CD8-positive, alpha-beta memory T cell (primary cell): ENCODE data around the gene SPANXN4. TPM values are rescaled to one million over a fixed set of nuclear protein-coding genes. Genes with fewer than 3 reads are reported as not detected.

Experiments used
- CTCF ChIA-PET: fragments of 350-600 bp; sonication (Branson Sonifier 250); formaldehyde crosslinking; loops from one replicate; lab custom pipeline; 2021; ENCODE audit warnings: antibody characterized with exemption; lab: Charles Lee
- POLR2A ChIA-PET: fragments of 350-600 bp; sonication (Branson Sonifier 250); formaldehyde crosslinking; loops from one replicate; lab custom pipeline; 2021; ENCODE audit warnings: antibody characterized with exemption; lab: Charles Lee
- DNase-seq, 5 donors: peaks; one replicate each; pipeline versions ENCODE4 v3.0.0 to v3.0.0-alpha.2; 2020 to 2022; ENCODE audit warnings: mixed read lengths in 1 of 5
- H3K27ac ChIP-seq: one replicate; pipeline ENCODE4 v1.7.0; 2013; ENCODE audit warnings: low read depth, mild to moderate bottlenecking, low read length, moderate library complexity
- H3K27me3 ChIP-seq: 2 replicates; pipeline ENCODE4 v1.7.0; 2013; ENCODE audit warnings: low read length, mild to moderate bottlenecking; ENCODE audit not compliant: insufficient read depth, poor library complexity, severe bottlenecking
- H3K36me3 ChIP-seq: 2 replicates; pipeline ENCODE4 v1.7.0; 2013; ENCODE audit warnings: mild to moderate bottlenecking, low read length, moderate library complexity; ENCODE audit not compliant: insufficient read depth
- H3K4me1 ChIP-seq: 2 replicates; pipeline ENCODE4 v1.7.0; 2013; ENCODE audit warnings: mild to moderate bottlenecking, low read length, moderate library complexity; ENCODE audit not compliant: insufficient read depth
- H3K4me3 ChIP-seq: 2 replicates; pipeline ENCODE4 v1.7.0; 2013; ENCODE audit warnings: mild to moderate bottlenecking, low read length
- H3K9me3 ChIP-seq: 2 replicates; pipeline ENCODE4 v1.7.0; 2013; ENCODE audit warnings: mild to moderate bottlenecking, low read length
- H3K27ac Mint-ChIP-seq, 8 donors: one replicate each; pipeline ENCODE4 v1.8.0; 2020 to 2021; ENCODE audit warnings: mixed read lengths in 8 of 8, mild to moderate bottlenecking in 6 of 8, inconsistent platforms in 3 of 8, moderate library complexity in 3 of 8
- H3K27me3 Mint-ChIP-seq, 2 donors: one replicate each; pipeline ENCODE4 v1.8.0; 2020 to 2021; ENCODE audit warnings: mixed read lengths in 2 of 2, mild to moderate bottlenecking in 1 of 2, moderate library complexity in 1 of 2
- H3K36me3 Mint-ChIP-seq, 3 donors: one replicate each; pipeline ENCODE4 v1.8.0; 2020 to 2021; ENCODE audit warnings: mixed read lengths in 3 of 3, inconsistent platforms in 1 of 3, mild to moderate bottlenecking in 1 of 3
- H3K4me1 Mint-ChIP-seq, 3 donors: one replicate each; pipeline ENCODE4 v1.8.0; 2020 to 2021; ENCODE audit warnings: mixed read lengths in 3 of 3, inconsistent platforms in 1 of 3, mild to moderate bottlenecking in 1 of 3
- H3K4me3 Mint-ChIP-seq, 7 donors: one replicate each; pipeline ENCODE4 v1.8.0; 2020 to 2021; ENCODE audit warnings: mixed read lengths in 7 of 7, mild to moderate bottlenecking in 6 of 7, moderate library complexity in 4 of 7, inconsistent platforms in 2 of 7
- H3K9me3 Mint-ChIP-seq, 5 donors: one replicate each; pipeline ENCODE4 v1.8.0; 2020 to 2022; ENCODE audit warnings: mixed read lengths in 5 of 5, mild to moderate bottlenecking in 3 of 5, moderate library complexity in 2 of 5, inconsistent platforms in 1 of 5
- polyA plus RNA-seq: library from polyadenylated mRNA; unstranded; fragments of 300-500 nt; fragmentation: Illumina TruSeq; gene quantifications from one replicate; pipeline ENCODE4 v1.2.3, GENCODE V29; 2021
- total RNA-seq, 2 experiments: library from RNA; stranded (reverse); gene quantifications; one replicate each; pipeline ENCODE4 v1.2.3, GENCODE V29; 2021

SPANXN4 gene, protein sequence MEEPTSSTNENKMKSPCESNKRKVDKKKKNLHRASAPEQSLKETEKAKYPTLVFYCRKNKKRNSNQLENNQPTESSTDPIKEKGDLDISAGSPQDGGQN
- total RNA-seq: not detected
- polyA plus RNA-seq: not detected

DNA sequence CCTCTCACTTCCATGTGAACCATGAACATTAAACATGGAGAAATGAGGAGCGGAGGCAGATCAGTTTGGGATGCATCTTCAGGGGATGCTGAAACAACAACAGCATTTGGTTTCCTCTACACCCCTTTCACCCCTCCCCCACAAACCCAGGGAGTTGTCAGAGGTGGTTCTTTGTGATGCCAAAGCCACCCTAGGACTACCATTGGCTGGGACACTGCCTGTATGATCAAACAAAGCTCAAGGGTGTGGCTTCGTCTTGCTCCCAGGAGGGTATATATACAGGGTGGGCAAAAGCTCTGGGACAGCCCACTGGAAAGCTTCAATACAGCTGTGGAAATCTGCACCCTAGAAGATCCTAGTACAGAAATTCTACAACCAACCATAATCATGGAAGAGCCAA is at the start of gene SPANXN4:
Gene SPANXN4, plus strand, starts transcription at position 301 of the 400 bp plus-strand sequence. Its CDS starts 87 bp downstream, at position 388.
- peaks cover 0 to 2% (median 0%) of the 10 kb centered on the region in 5 donors for H3K9me3 Mint-ChIP-seq
- H3K36me3 ChIP-seq: no peaks in the 10 kb centered on the region
- H3K4me1 Mint-ChIP-seq: no peaks in the 10 kb centered on the region
- H3K9me3 ChIP-seq: no peaks in the 10 kb centered on the region
- peaks cover 0 to 3% of the 10 kb centered on the region in 2 donors for H3K27me3 Mint-ChIP-seq
- no peaks in the 10 kb centered on the region for H3K27me3 ChIP-seq
- H3K27ac ChIP-seq: no peak within 1 kb of the TSS
- ChIA-PET POLR2A (no interaction called here), CTCF (no interaction called here)
- no peak within 1 kb of the TSS for H3K4me3 Mint-ChIP-seq
- H3K27ac Mint-ChIP-seq: no peak within 1 kb of the TSS
- no peak for DNase-seq
- H3K36me3 Mint-ChIP-seq: no peaks in the 10 kb centered on the region
- no peak within 1 kb of the TSS for H3K4me3 ChIP-seq
- H3K4me1 ChIP-seq: no peaks in the 10 kb centered on the region

- Mint-ChIP-seq H3K4me3 (no peak overlapping the region), H3K27ac (no peak overlapping the region), H3K4me1 (no peaks in the 10 kb centered on the region), H3K9me3 (peaks cover 2 to 9% (median 5%) of the 10 kb centered on the region in 5 donors), H3K36me3 (no peaks in the 10 kb centered on the region), H3K27me3 (no peaks in the 10 kb centered on the region)
- DNase-seq: no peak
- Histone ChIP-seq H3K4me1 (no peaks in the 10 kb centered on the region), H3K9me3 (no peaks in the 10 kb centered on the region), H3K36me3 (no peaks in the 10 kb centered on the region), H3K27me3 (no peaks in the 10 kb centered on the region), H3K4me3 (no peak overlapping the region), H3K27ac (no peak overlapping the region)
- ChIA-PET POLR2A (no interaction called here), CTCF (no interaction called here)
Observed at GRCh38 chrX:142977128-142977914, 48.4 kb upstream of the SPANXN4 start.

GRCh38 chrX:142978130-142978684 is 47.5 kb upstream of the SPANXN4 start:
- CTCF ChIA-PET: no interaction called here
- H3K36me3 Mint-ChIP-seq: no peaks in the 10 kb centered on the region
- no peaks in the 10 kb centered on the region for H3K4me1 Mint-ChIP-seq
- H3K27me3 Mint-ChIP-seq: no peaks in the 10 kb centered on the region
- H3K27ac Mint-ChIP-seq: no peak overlapping the region
- Histone ChIP-seq H3K4me3 (no peak overlapping the region), H3K4me1 (no peaks in the 10 kb centered on the region), H3K9me3 (no peaks in the 10 kb centered on the region), H3K27ac (no peak overlapping the region), H3K36me3 (no peaks in the 10 kb centered on the region), H3K27me3 (no peaks in the 10 kb centered on the region)
- peaks cover 2 to 9% (median 5%) of the 10 kb centered on the region in 5 donors for H3K9me3 Mint-ChIP-seq
- DNase-seq: no peak
- H3K4me3 Mint-ChIP-seq: no peak overlapping the region
- POLR2A ChIA-PET: no interaction called here

DNA sequence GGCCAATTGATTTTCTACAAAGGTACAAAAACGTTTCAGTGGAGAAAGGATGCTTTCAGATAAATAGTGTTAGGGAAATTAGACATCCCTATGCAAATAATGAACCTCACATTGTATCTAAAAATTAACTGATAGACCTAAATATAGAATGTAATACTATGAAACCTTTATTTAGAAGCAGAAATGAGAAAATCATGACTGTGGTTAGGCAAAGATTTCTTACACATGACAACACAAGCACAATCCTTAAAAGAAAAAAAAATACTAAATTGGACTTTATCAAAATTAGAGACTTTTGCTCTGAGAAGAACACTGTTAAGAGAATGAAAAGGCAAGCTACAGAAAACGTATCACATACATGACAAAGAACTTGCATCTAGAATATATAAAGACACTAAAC is 43.0 kb upstream of the SPANXN4 start:
- ChIA-PET CTCF (no interaction called here), POLR2A (no interaction called here)
- H3K4me1 Mint-ChIP-seq: no peaks in the 10 kb centered on the region
- H3K27ac Mint-ChIP-seq: no peak overlapping the region
- H3K36me3 ChIP-seq: no peaks in the 10 kb centered on the region
- H3K36me3 Mint-ChIP-seq: no peaks in the 10 kb centered on the region
- no peaks in the 10 kb centered on the region for H3K9me3 ChIP-seq
- DNase-seq: no peak
- H3K27me3 ChIP-seq: no peaks in the 10 kb centered on the region
- no peak overlapping the region for H3K4me3 Mint-ChIP-seq
- H3K4me1 ChIP-seq: no peaks in the 10 kb centered on the region
- no peak overlapping the region for H3K27ac ChIP-seq
- H3K4me3 ChIP-seq: no peak overlapping the region
- peaks cover 0 to 1% of the 10 kb centered on the region in 2 donors for H3K27me3 Mint-ChIP-seq
- H3K9me3 Mint-ChIP-seq: peaks cover 2 to 8% (median 3%) of the 10 kb centered on the region in 5 donors

- ChIA-PET POLR2A (no interaction called here), CTCF (no interaction called here)
- Mint-ChIP-seq H3K27me3 (peaks cover 0 to 2% of the 10 kb centered on the region in 2 donors), H3K36me3 (no peaks in the 10 kb centered on the region), H3K9me3 (peaks cover 0 to 9% (median 0%) of the 10 kb centered on the region in 5 donors), H3K4me1 (no peaks in the 10 kb centered on the region), H3K4me3 (no peak overlapping the region), H3K27ac (no peak overlapping the region)
- H3K36me3 ChIP-seq: no peaks in the 10 kb centered on the region
- DNase-seq: no peak
- H3K27me3 ChIP-seq: no peaks in the 10 kb centered on the region
- H3K27ac ChIP-seq: no peak overlapping the region
- no peaks in the 10 kb centered on the region for H3K4me1 ChIP-seq
- H3K9me3 ChIP-seq: no peaks in the 10 kb centered on the region
- no peak overlapping the region for H3K4me3 ChIP-seq
Observed at GRCh38 chrX:142994988-142995387, 30.7 kb upstream of the SPANXN4 start.

DNA sequence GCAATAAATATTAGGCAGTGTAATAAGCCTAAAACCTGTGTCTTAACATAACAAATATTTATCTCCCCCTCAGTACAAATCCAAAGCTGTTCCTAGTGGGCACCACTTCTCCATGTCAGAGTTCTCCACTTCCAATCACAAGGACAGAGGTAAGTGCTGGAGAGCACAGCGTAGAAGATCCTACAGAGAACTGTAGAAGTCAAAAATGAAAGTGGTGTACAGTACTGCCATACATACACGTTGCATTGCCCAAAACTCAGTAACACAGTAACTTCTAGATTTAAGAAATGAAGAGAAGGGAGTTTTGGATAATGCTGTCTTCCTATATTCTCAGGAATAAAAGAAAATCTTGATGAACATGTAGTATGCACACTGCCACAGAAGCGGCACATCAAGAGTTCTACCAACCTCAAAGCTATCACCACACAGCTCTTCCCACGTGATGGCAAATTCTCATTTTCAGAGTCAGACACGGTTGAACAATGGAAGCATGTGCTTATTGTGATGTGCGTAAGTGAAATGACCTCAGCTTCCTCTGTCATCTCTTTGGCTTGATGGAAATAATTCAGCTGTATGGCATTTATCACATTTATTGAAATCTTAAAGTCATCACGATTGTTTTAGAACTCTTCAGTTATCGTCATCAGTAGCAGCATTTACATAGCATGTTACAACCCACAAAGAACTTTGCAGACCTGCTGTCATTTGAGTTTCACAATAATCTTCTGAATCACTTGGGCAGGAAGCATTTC is 27.1 kb upstream of the SPANXN4 start:
- H3K9me3 ChIP-seq: no peaks in the 10 kb centered on the region
- H3K27ac ChIP-seq: no peak overlapping the region
- Mint-ChIP-seq H3K36me3 (no peaks in the 10 kb centered on the region), H3K9me3 (peaks cover 0 to 9% (median 0%) of the 10 kb centered on the region in 5 donors), H3K4me3 (no peak overlapping the region), H3K27me3 (peaks cover 0 to 2% of the 10 kb centered on the region in 2 donors), H3K27ac (no peak overlapping the region), H3K4me1 (no peaks in the 10 kb centered on the region)
- H3K36me3 ChIP-seq: no peaks in the 10 kb centered on the region
- no peaks in the 10 kb centered on the region for H3K27me3 ChIP-seq
- no peak for DNase-seq
- H3K4me3 ChIP-seq: no peak overlapping the region
- H3K4me1 ChIP-seq: no peaks in the 10 kb centered on the region
- POLR2A ChIA-PET: no interaction called here
- CTCF ChIA-PET: no interaction called here

DNA sequence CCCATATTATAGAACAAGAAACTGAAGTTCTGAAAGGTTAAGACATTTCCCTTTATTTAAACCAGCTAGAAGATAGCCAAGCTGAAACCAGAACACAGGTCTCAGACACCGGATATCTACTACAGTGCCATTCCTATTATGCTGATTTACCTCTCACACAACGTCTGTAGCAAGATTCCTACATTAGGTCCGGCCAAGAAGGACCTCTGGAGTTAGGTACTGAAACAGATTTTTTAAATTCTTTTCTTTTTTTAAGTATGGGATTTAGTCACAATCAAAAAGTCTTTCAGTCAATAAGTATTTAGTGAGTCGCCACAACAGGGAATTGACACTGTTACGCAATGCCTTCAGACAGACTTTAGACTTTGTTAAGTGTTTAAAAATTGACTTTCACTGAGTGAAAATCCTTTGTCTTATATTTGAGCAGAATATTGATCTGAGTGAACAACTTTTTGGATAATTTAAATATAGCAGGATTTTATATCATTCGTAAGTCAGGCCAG is 26.5 kb upstream of the SPANXN4 start:
- no peak overlapping the region for H3K27ac Mint-ChIP-seq
- H3K4me1 Mint-ChIP-seq: no peaks in the 10 kb centered on the region
- Histone ChIP-seq H3K4me1 (no peaks in the 10 kb centered on the region), H3K27ac (no peak overlapping the region), H3K9me3 (no peaks in the 10 kb centered on the region), H3K27me3 (no peaks in the 10 kb centered on the region), H3K4me3 (no peak overlapping the region), H3K36me3 (no peaks in the 10 kb centered on the region)
- H3K4me3 Mint-ChIP-seq: no peak overlapping the region
- H3K9me3 Mint-ChIP-seq: peaks cover 0 to 9% (median 0%) of the 10 kb centered on the region in 5 donors
- POLR2A ChIA-PET: no interaction called here
- no peak for DNase-seq
- H3K27me3 Mint-ChIP-seq: peaks cover 0 to 2% of the 10 kb centered on the region in 2 donors
- no peaks in the 10 kb centered on the region for H3K36me3 Mint-ChIP-seq
- CTCF ChIA-PET: no interaction called here

DNA sequence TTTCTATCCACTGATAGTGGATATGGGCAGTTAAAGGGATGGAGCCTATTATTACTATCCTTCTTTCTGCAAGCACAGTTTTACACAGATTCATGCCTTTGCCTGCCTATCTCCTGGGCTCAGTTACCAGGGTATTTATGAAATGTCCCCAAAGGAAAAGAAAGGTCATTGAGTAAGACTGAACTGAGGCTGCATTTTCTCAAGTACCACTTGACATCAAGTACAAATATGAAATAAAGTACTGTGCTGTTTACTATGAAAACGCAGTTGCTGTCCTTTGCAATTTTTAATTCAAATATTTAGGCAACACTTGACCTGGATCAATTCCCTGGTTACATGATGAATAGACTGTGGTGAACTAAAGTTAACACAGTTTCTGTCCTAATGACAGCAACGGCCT is 23.5 kb upstream of the SPANXN4 start:
- Mint-ChIP-seq H3K4me1 (no peaks in the 10 kb centered on the region), H3K36me3 (no peaks in the 10 kb centered on the region), H3K27ac (no peak overlapping the region), H3K4me3 (no peak overlapping the region), H3K9me3 (peaks cover 0 to under 1% (median 0%) of the 10 kb centered on the region in 5 donors), H3K27me3 (no peaks in the 10 kb centered on the region)
- H3K9me3 ChIP-seq: no peaks in the 10 kb centered on the region
- no peaks in the 10 kb centered on the region for H3K4me1 ChIP-seq
- no peaks in the 10 kb centered on the region for H3K36me3 ChIP-seq
- no peak overlapping the region for H3K4me3 ChIP-seq
- no peaks in the 10 kb centered on the region for H3K27me3 ChIP-seq
- H3K27ac ChIP-seq: no peak overlapping the region
- ChIA-PET CTCF (no interaction called here), POLR2A (no interaction called here)
- no peak for DNase-seq
